HEK293 (cell line): ENCODE results near the gene MTERF1.

Experiments used
- BCL6B ChIP-seq: fragments of 450-650 bp; formaldehyde crosslinking; IDR thresholded peaks from 2 replicates; pipeline ENCODE4 v1.5.1; 2017; ENCODE audit warnings: missing biosample characterization, missing genetic modification characterization
- ZNF280D ChIP-seq: fragments of 450-650 bp; formaldehyde crosslinking; IDR thresholded peaks from 2 replicates; pipeline ENCODE4 v1.5.1; 2016; ENCODE audit warnings: missing biosample characterization, missing genetic modification characterization
- ZNF621 ChIP-seq: fragments of 450-650 bp; formaldehyde crosslinking; IDR thresholded peaks from 2 replicates; pipeline ENCODE4 v1.5.1; 2017; ENCODE audit warnings: missing biosample characterization, missing genetic modification characterization
- ZNF624 ChIP-seq: fragments of 450-650 bp; formaldehyde crosslinking; IDR thresholded peaks from 2 replicates; pipeline ENCODE4 v1.5.1; 2017; ENCODE audit warnings: missing biosample characterization, missing genetic modification characterization
- TF ChIP-seq, protein P1 (sequence below): fragments of 450-650 bp; formaldehyde crosslinking; IDR thresholded peaks from 2 replicates; pipeline ENCODE4 v1.5.1; 2016; ENCODE audit warnings: missing biosample characterization, missing genetic modification characterization, low read depth
- TF ChIP-seq, protein P2 (sequence below): fragments of 450-650 bp; formaldehyde crosslinking; IDR thresholded peaks from 2 replicates; pipeline ENCODE4 v1.5.1; 2016; ENCODE audit warnings: missing biosample characterization, missing genetic modification characterization
- TF ChIP-seq, protein P3 (sequence below): fragments of 450-650 bp; formaldehyde crosslinking; IDR thresholded peaks from 2 replicates; pipeline ENCODE4 v1.5.1; 2017; ENCODE audit warnings: missing biosample characterization, missing genetic modification characterization

GRCh38 chr7:91918356-91918755 lies 37.9 kb upstream of the MTERF1 start:
- TF ChIP-seq, protein P1, sequence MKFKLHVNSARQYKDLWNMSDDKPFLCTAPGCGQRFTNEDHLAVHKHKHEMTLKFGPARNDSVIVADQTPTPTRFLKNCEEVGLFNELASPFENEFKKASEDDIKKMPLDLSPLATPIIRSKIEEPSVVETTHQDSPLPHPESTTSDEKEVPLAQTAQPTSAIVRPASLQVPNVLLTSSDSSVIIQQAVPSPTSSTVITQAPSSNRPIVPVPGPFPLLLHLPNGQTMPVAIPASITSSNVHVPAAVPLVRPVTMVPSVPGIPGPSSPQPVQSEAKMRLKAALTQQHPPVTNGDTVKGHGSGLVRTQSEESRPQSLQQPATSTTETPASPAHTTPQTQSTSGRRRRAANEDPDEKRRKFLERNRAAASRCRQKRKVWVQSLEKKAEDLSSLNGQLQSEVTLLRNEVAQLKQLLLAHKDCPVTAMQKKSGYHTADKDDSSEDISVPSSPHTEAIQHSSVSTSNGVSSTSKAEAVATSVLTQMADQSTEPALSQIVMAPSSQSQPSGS: no peak
- TF ChIP-seq, protein P2, sequence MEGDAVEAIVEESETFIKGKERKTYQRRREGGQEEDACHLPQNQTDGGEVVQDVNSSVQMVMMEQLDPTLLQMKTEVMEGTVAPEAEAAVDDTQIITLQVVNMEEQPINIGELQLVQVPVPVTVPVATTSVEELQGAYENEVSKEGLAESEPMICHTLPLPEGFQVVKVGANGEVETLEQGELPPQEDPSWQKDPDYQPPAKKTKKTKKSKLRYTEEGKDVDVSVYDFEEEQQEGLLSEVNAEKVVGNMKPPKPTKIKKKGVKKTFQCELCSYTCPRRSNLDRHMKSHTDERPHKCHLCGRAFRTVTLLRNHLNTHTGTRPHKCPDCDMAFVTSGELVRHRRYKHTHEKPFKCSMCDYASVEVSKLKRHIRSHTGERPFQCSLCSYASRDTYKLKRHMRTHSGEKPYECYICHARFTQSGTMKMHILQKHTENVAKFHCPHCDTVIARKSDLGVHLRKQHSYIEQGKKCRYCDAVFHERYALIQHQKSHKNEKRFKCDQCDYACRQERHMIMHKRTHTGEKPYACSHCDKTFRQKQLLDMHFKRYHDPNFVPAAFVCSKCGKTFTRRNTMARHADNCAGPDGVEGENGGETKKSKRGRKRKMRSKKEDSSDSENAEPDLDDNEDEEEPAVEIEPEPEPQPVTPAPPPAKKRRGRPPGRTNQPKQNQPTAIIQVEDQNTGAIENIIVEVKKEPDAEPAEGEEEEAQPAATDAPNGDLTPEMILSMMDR (tag by site-specific recombination): no peak
- TF ChIP-seq, protein P3, sequence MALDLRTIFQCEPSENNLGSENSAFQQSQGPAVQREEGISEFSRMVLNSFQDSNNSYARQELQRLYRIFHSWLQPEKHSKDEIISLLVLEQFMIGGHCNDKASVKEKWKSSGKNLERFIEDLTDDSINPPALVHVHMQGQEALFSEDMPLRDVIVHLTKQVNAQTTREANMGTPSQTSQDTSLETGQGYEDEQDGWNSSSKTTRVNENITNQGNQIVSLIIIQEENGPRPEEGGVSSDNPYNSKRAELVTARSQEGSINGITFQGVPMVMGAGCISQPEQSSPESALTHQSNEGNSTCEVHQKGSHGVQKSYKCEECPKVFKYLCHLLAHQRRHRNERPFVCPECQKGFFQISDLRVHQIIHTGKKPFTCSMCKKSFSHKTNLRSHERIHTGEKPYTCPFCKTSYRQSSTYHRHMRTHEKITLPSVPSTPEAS (tag by site-specific recombination): no peak
- TF ChIP-seq ZNF280D (tag by site-specific recombination) (no peak), BCL6B (tag by site-specific recombination) (no peak), ZNF624 (tag by site-specific recombination) (no peak), ZNF621 (tag by site-specific recombination) (no peak)
